HL-60 (cell line): ENCODE data around the gene LYPLA2.

Experiments used
- DNase-seq, 2 experiments: peaks; one replicate each; pipeline ENCODE4 v3.0.0-alpha.2; 2010 to 2020; ENCODE audit warnings: low read depth in 1 of 2, low spot score in 1 of 2
- H3K27ac ChIP-seq: fragments of 250-450 bp; sonication (Bioruptor Pico); replicated peaks from 2 replicates; pipeline ENCODE4 v1.5.1; 2020; ENCODE audit warnings: mild to moderate bottlenecking, moderate library complexity
- H3K27me3 ChIP-seq: fragments of 250-450 bp; sonication (Bioruptor Pico); 2 replicates; pipeline ENCODE4 v1.5.1; 2021; ENCODE audit warnings: mild to moderate bottlenecking, moderate library complexity; ENCODE audit not compliant: insufficient read depth, poor library complexity, severe bottlenecking
- H3K4me3 ChIP-seq: replicated peaks from 2 replicates; pipeline ENCODE4 v1.5.1; 2011; ENCODE audit warnings: mild to moderate bottlenecking, control low read depth, low read length; ENCODE audit not compliant: insufficient read depth
- CTCF ChIP-seq: IDR thresholded peaks from one replicate; pipeline ENCODE4 v1.5.1; 2011; ENCODE audit warnings: low read length, control low read depth, inconsistent platforms; ENCODE audit not compliant: insufficient read depth
- GABPA ChIP-seq: IDR thresholded peaks from 2 replicates; pipeline ENCODE4 v1.6.1; 2012; ENCODE audit warnings: low read depth
- POLR2AphosphoS5 ChIP-seq: IDR thresholded peaks from 2 replicates; pipeline ENCODE4 v1.6.1; 2012; ENCODE audit warnings: low read depth
- SPI1 ChIP-seq: IDR thresholded peaks from 2 replicates; pipeline ENCODE4 v1.6.1; 2012; ENCODE audit warnings: low read depth, mild to moderate bottlenecking, borderline replicate concordance
- TF ChIP-seq, protein P1 (sequence below): IDR thresholded peaks from 2 replicates; pipeline ENCODE4 v1.6.1; 2012; ENCODE audit warnings: low read depth; ENCODE audit not compliant: insufficient replicate concordance

Gene LYPLA2

GRCh38 chr1:23772854-23773242 is 18.1 kb upstream of the LYPLA2 start:
- Histone ChIP-seq H3K27me3 (no peaks in the 10 kb centered on the region), H3K27ac (no peak overlapping the region), H3K4me3 (no peak overlapping the region)
- DNase-seq = no peak
- TF ChIP-seq GABPA (no peak), CTCF (no peak), POLR2AphosphoS5 (no peak), SPI1 (no peak)
- TF ChIP-seq, protein P1, sequence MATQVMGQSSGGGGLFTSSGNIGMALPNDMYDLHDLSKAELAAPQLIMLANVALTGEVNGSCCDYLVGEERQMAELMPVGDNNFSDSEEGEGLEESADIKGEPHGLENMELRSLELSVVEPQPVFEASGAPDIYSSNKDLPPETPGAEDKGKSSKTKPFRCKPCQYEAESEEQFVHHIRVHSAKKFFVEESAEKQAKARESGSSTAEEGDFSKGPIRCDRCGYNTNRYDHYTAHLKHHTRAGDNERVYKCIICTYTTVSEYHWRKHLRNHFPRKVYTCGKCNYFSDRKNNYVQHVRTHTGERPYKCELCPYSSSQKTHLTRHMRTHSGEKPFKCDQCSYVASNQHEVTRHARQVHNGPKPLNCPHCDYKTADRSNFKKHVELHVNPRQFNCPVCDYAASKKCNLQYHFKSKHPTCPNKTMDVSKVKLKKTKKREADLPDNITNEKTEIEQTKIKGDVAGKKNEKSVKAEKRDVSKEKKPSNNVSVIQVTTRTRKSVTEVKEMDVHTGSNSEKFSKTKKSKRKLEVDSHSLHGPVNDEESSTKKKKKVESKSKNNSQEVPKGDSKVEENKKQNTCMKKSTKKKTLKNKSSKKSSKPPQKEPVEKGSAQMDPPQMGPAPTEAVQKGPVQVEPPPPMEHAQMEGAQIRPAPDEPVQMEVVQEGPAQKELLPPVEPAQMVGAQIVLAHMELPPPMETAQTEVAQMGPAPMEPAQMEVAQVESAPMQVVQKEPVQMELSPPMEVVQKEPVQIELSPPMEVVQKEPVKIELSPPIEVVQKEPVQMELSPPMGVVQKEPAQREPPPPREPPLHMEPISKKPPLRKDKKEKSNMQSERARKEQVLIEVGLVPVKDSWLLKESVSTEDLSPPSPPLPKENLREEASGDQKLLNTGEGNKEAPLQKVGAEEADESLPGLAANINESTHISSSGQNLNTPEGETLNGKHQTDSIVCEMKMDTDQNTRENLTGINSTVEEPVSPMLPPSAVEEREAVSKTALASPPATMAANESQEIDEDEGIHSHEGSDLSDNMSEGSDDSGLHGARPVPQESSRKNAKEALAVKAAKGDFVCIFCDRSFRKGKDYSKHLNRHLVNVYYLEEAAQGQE = no peak

DNA sequence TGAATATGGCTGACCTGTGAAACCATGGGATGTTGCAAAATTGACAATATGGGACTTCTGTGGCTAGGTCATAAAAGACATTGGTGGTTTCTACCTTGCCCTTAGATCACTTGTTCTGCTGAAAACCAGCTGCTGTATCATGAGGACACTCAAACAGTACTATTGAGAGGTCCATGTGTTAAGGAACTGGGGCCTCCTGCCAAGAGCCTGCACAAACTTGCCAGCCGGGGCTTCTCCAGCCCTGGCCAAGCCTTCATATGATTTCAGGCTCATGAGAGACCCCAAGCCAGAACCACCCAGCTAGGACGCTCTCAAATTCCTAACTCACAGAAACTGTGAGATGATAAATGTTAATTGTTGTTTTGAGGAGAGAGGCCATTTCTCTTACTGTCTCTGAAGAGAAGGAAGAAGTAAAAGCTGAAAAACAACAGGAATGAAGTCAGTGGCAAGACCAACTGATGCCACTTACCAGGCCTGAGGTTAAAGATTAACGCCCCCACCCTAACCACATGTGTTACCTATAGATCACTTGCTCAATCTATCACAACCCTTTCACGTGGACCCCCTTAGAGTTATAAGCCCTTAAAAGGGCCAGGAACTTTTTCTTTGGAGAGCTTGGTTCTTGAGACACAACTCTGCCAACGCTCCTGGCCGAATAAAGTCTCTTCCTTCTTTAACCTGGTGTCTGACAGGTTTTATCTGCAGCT is 16.6 kb upstream of the LYPLA2 start:
- DNase-seq = no peak
- Histone ChIP-seq H3K27ac (no peak overlapping the region), H3K4me3 (no peak overlapping the region), H3K27me3 (no peaks in the 10 kb centered on the region)
- TF ChIP-seq, protein P1 = no peak
- TF ChIP-seq SPI1 (no peak), GABPA (no peak), CTCF (no peak), POLR2AphosphoS5 (no peak)

- no peak overlapping the region for H3K4me3 ChIP-seq
- H3K27me3 ChIP-seq = no peaks in the 10 kb centered on the region
- no peak overlapping the region for H3K27ac ChIP-seq
- no peak for TF ChIP-seq POLR2AphosphoS5
- TF ChIP-seq CTCF = no peak
- TF ChIP-seq GABPA = no peak
- TF ChIP-seq, protein P1 = no peak
- TF ChIP-seq SPI1 = no peak
- DNase-seq = no peak
Observed at GRCh38 chr1:23776217-23776616, 14.7 kb upstream of the LYPLA2 start.
